Measurements from ENCODE around the gene COLEC12.

DNA sequence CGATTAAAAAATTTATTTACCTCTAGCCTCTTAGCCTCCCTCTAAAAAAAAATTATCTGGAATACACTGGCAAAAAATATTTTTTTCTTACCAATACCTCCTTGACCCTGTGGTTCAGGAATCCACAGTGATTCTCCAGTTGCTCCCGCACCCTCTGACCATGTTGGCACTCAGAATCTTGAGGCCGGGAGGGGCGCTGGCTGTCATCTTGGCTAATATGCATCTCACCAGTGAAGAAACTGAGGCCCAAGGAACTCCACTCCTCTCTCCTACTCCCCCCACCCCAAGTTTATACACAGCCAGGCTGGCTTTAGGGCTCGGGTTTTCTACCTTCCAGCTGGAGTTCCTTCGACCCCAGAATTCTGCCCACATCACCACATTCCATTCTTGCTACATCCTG lies 134.8 kb downstream of the COLEC12 start:
- TF ChIP-seq, protein P1, sequence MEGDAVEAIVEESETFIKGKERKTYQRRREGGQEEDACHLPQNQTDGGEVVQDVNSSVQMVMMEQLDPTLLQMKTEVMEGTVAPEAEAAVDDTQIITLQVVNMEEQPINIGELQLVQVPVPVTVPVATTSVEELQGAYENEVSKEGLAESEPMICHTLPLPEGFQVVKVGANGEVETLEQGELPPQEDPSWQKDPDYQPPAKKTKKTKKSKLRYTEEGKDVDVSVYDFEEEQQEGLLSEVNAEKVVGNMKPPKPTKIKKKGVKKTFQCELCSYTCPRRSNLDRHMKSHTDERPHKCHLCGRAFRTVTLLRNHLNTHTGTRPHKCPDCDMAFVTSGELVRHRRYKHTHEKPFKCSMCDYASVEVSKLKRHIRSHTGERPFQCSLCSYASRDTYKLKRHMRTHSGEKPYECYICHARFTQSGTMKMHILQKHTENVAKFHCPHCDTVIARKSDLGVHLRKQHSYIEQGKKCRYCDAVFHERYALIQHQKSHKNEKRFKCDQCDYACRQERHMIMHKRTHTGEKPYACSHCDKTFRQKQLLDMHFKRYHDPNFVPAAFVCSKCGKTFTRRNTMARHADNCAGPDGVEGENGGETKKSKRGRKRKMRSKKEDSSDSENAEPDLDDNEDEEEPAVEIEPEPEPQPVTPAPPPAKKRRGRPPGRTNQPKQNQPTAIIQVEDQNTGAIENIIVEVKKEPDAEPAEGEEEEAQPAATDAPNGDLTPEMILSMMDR (IDR thresholded peaks at IDR 0.05; ENCODE audit: low read depth, low read length) = no peak
- TF ChIP-seq EZH2phosphoT487 (IDR thresholded peaks at IDR 0.05; ENCODE audit: low read depth) = no peak

Measured in OCI-LY3 (cell line).